WTC11 (cell line): ENCODE results near the gene TIMM22. TPM values are rescaled to one million over a fixed set of nuclear protein-coding genes. Genes with fewer than 3 reads are reported as not detected.
"Not testable (repeated sequence)": the region's sequence is repeated elsewhere in the genome, so short reads cannot be mapped to it uniquely, and the experiment has no call there.

Experiments used
- ATAC-seq: fragments of 200-7000 bp; cut with Tn5 transposase; 2 replicates; pipeline ENCODE4 v1.10.0; 2021; ENCODE audit warnings: mild to moderate bottlenecking, moderate library complexity
- CTCF ChIA-PET: fragments of 300-600 bp; sonication (Branson Sonifier 250); formaldehyde crosslinking; loops from one replicate; lab custom pipeline; 2021; ENCODE audit warnings: antibody characterized with exemption; lab: Charles Lee
- POLR2A ChIA-PET: fragments of 350-600 bp; sonication (Branson Sonifier 250); formaldehyde crosslinking; loops from one replicate; lab custom pipeline; 2021; ENCODE audit warnings: antibody characterized with exemption; lab: Charles Lee
- DNase-seq: peaks from one replicate; pipeline ENCODE4 v3.0.0; 2021; ENCODE audit warnings: low spot score
- H3K27ac Mint-ChIP-seq: 2 replicates; pipeline ENCODE4 v1.8.0; 2021; ENCODE audit warnings: mixed read lengths
- H3K27me3 Mint-ChIP-seq: 2 replicates; pipeline ENCODE4 v1.8.0; 2021; ENCODE audit warnings: low read depth, mild to moderate bottlenecking, moderate library complexity, mixed read lengths
- H3K36me3 Mint-ChIP-seq: 2 replicates; pipeline ENCODE4 v1.8.0; 2021; ENCODE audit warnings: mixed read lengths
- H3K4me1 Mint-ChIP-seq: 2 replicates; pipeline ENCODE4 v1.8.0; 2022; ENCODE audit warnings: mixed read lengths
- H3K4me3 Mint-ChIP-seq: 2 replicates; pipeline ENCODE4 v1.8.0; 2021; ENCODE audit warnings: mild to moderate bottlenecking, moderate library complexity, mixed read lengths
- H3K9me3 Mint-ChIP-seq: 2 replicates; pipeline ENCODE4 v1.8.0; 2021; ENCODE audit warnings: mixed read lengths
- AR ChIP-seq: fragments of 250-450 bp; sonication (Bioruptor Pico); IDR thresholded peaks from 2 replicates; pipeline ENCODE4 v1.9.0; 2021; ENCODE audit warnings: mild to moderate bottlenecking
- CDX4 ChIP-seq: fragments of 250-450 bp; sonication (Bioruptor Pico); IDR thresholded peaks from 2 replicates; pipeline ENCODE4 v1.9.0; 2021; ENCODE audit warnings: moderate library complexity, mild to moderate bottlenecking, inconsistent platforms, borderline replicate concordance
- CREB1 ChIP-seq: sonication (generic); formaldehyde crosslinking; IDR thresholded peaks from 2 replicates; pipeline ENCODE4 v1.8.0; 2023; ENCODE audit warnings: mild to moderate bottlenecking, missing genetic modification reagents
- CTCF ChIP-seq: fragments of 200-600 bp; IDR thresholded peaks from 2 replicates; pipeline ENCODE4 v1.8.0; 2022; ENCODE audit warnings: antibody characterized with exemption
- ELF4 ChIP-seq: sonication (generic); formaldehyde crosslinking; IDR thresholded peaks from 2 replicates; pipeline ENCODE4 v1.8.1; 2022; ENCODE audit warnings: low read depth, mild to moderate bottlenecking, moderate library complexity, missing genetic modification reagents
- EMX1 ChIP-seq: fragments of 250-450 bp; sonication (Bioruptor Pico); IDR thresholded peaks from 2 replicates; pipeline ENCODE4 v1.8.0; 2021; ENCODE audit warnings: mild to moderate bottlenecking
- GABPB1 ChIP-seq: sonication (generic); formaldehyde crosslinking; IDR thresholded peaks from 2 replicates; pipeline ENCODE4 v1.8.1; 2023; ENCODE audit warnings: mild to moderate bottlenecking, missing genetic modification reagents
- MLX ChIP-seq: sonication (generic); formaldehyde crosslinking; IDR thresholded peaks from 2 replicates; pipeline ENCODE4 v1.8.1; 2023; ENCODE audit warnings: mild to moderate bottlenecking, missing genetic modification reagents, moderate library complexity
- MYBL2 ChIP-seq: sonication (generic); formaldehyde crosslinking; IDR thresholded peaks from 2 replicates; pipeline ENCODE4 v1.8.1; 2023; ENCODE audit warnings: mild to moderate bottlenecking, moderate library complexity, missing genetic modification reagents
- PREB ChIP-seq: sonication (generic); formaldehyde crosslinking; IDR thresholded peaks from 2 replicates; pipeline ENCODE4 v1.8.1; 2022; ENCODE audit warnings: mild to moderate bottlenecking, missing genetic modification reagents, moderate library complexity, borderline replicate concordance
- SMAD3 ChIP-seq: sonication (generic); formaldehyde crosslinking; IDR thresholded peaks from 2 replicates; pipeline ENCODE4 v1.8.0; 2022; ENCODE audit warnings: missing genetic modification reagents, mild to moderate bottlenecking, borderline replicate concordance
- ZNF138 ChIP-seq: sonication (generic); formaldehyde crosslinking; conservative IDR thresholded peaks from 2 replicates; pipeline ENCODE4 v1.8.1; 2022; ENCODE audit warnings: mild to moderate bottlenecking, moderate library complexity, missing genetic modification reagents
- ZNF232 ChIP-seq: sonication (generic); formaldehyde crosslinking; IDR thresholded peaks from 2 replicates; pipeline ENCODE4 v1.8.0; 2022; ENCODE audit warnings: mild to moderate bottlenecking, missing genetic modification reagents
- ZNF263 ChIP-seq: sonication (generic); formaldehyde crosslinking; IDR thresholded peaks from 2 replicates; pipeline ENCODE4 v1.8.1; 2022; ENCODE audit warnings: low read depth, mild to moderate bottlenecking, moderate library complexity, missing genetic modification reagents
- ZNF671 ChIP-seq: fragments of 250-450 bp; sonication (Bioruptor Pico); IDR thresholded peaks from 2 replicates; pipeline ENCODE4 v1.8.0; 2021; ENCODE audit warnings: mild to moderate bottlenecking
- total RNA-seq: library from RNA; stranded (reverse); gene quantifications from 3 replicates; pipeline ENCODE4 v1.2.3, GENCODE V29; 2021
- TF ChIP-seq, protein P1 (sequence below): sonication (generic); formaldehyde crosslinking; IDR thresholded peaks from 2 replicates; pipeline ENCODE4 v1.8.0; 2023; ENCODE audit warnings: missing genetic modification reagents
- TF ChIP-seq, protein P2 (sequence below): sonication (generic); formaldehyde crosslinking; IDR thresholded peaks from 2 replicates; pipeline ENCODE4 v1.8.1; 2022; ENCODE audit warnings: mild to moderate bottlenecking, moderate library complexity, missing genetic modification reagents
- TF ChIP-seq, protein P3 (sequence below): sonication (generic); formaldehyde crosslinking; IDR thresholded peaks from 2 replicates; pipeline ENCODE4 v1.8.0; 2023; ENCODE audit warnings: missing genetic modification reagents, mild to moderate bottlenecking, borderline replicate concordance

TIMM22 gene
- total RNA-seq, 1 experiment from 2014 or later: 18.0 TPM

DNA sequence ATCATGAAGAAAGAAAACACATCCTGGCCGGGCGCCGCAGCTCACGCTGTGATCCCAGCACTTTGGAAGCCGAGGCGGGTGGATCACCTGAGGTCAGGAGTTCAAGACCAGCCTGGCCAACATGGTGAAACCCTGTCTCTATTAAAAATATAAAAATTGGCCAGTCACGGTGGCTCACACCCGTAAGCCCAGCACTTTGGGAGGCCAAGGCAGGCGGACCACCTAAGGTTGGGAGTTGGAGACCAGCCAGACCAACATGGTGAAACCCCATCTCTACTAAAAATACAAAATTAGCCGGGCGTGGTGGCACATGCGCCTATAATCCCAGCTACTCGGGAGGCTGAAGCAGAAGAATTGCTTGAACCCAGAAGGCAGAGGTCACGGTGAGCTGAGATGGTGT, 25.1 kb upstream of the TIMM22 start:
- DNase-seq, H3K27me3 Mint-ChIP-seq, ATAC-seq, POLR2A ChIA-PET, H3K9me3 Mint-ChIP-seq, H3K4me3 Mint-ChIP-seq, H3K27ac Mint-ChIP-seq: not testable (repeated sequence)
- Mint-ChIP-seq H3K4me1 (peaks cover 83% of the 10 kb centered on the region), H3K36me3 (peaks cover 16% of the 10 kb centered on the region)
- CTCF ChIA-PET: interaction anchor here (1.6 to 2.1 kb wide), 2 partner anchors 9 to 92 kb away, joined by 10 to 11 read pairs; no protein-coding TSS in a partner anchor

GRCh38 chr17:973053-973452, 23.9 kb upstream of the TIMM22 start:
- no peak for TF ChIP-seq MYBL2
- TF ChIP-seq CDX4 (CRISPR knock-in tag): no peak
- TF ChIP-seq, protein P1, sequence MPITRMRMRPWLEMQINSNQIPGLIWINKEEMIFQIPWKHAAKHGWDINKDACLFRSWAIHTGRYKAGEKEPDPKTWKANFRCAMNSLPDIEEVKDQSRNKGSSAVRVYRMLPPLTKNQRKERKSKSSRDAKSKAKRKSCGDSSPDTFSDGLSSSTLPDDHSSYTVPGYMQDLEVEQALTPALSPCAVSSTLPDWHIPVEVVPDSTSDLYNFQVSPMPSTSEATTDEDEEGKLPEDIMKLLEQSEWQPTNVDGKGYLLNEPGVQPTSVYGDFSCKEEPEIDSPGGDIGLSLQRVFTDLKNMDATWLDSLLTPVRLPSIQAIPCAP (CRISPR knock-in tag): no peak
- TF ChIP-seq ZNF138 (CRISPR knock-in tag): no peak
- no peak for TF ChIP-seq AR (CRISPR knock-in tag)
- TF ChIP-seq ZNF263 (CRISPR knock-in tag): no peak
- no peak for TF ChIP-seq ZNF671
- TF ChIP-seq, protein P2, sequence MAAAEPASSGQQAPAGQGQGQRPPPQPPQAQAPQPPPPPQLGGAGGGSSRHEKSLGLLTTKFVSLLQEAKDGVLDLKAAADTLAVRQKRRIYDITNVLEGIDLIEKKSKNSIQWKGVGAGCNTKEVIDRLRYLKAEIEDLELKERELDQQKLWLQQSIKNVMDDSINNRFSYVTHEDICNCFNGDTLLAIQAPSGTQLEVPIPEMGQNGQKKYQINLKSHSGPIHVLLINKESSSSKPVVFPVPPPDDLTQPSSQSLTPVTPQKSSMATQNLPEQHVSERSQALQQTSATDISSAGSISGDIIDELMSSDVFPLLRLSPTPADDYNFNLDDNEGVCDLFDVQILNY (CRISPR knock-in tag): no peak
- TF ChIP-seq, protein P3, sequence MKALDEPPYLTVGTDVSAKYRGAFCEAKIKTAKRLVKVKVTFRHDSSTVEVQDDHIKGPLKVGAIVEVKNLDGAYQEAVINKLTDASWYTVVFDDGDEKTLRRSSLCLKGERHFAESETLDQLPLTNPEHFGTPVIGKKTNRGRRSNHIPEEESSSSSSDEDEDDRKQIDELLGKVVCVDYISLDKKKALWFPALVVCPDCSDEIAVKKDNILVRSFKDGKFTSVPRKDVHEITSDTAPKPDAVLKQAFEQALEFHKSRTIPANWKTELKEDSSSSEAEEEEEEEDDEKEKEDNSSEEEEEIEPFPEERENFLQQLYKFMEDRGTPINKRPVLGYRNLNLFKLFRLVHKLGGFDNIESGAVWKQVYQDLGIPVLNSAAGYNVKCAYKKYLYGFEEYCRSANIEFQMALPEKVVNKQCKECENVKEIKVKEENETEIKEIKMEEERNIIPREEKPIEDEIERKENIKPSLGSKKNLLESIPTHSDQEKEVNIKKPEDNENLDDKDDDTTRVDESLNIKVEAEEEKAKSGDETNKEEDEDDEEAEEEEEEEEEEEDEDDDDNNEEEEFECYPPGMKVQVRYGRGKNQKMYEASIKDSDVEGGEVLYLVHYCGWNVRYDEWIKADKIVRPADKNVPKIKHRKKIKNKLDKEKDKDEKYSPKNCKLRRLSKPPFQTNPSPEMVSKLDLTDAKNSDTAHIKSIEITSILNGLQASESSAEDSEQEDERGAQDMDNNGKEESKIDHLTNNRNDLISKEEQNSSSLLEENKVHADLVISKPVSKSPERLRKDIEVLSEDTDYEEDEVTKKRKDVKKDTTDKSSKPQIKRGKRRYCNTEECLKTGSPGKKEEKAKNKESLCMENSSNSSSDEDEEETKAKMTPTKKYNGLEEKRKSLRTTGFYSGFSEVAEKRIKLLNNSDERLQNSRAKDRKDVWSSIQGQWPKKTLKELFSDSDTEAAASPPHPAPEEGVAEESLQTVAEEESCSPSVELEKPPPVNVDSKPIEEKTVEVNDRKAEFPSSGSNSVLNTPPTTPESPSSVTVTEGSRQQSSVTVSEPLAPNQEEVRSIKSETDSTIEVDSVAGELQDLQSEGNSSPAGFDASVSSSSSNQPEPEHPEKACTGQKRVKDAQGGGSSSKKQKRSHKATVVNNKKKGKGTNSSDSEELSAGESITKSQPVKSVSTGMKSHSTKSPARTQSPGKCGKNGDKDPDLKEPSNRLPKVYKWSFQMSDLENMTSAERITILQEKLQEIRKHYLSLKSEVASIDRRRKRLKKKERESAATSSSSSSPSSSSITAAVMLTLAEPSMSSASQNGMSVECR: no peak
- no peak for TF ChIP-seq PREB (CRISPR knock-in tag)
- TF ChIP-seq SMAD3 (CRISPR knock-in tag): no peak
- TF ChIP-seq EMX1 (CRISPR knock-in tag): no peak
- TF ChIP-seq CTCF: no peak
- TF ChIP-seq ELF4 (CRISPR knock-in tag): no peak
- TF ChIP-seq GABPB1: no peak
- no peak for TF ChIP-seq ZNF232 (CRISPR knock-in tag)
- TF ChIP-seq MLX (CRISPR knock-in tag): no peak
- no peak for TF ChIP-seq CREB1 (CRISPR knock-in tag)
- TF ChIP-seq, all 79 proteins: peak for 0
- DNase-seq: peak; percentile 46
- Mint-ChIP-seq H3K4me3 (no peak overlapping the region), H3K9me3 (peaks cover 4% of the 10 kb centered on the region), H3K4me1 (peaks cover 84% of the 10 kb centered on the region), H3K27me3 (no peaks in the 10 kb centered on the region), H3K27ac (peak overlapping the region; percentile 95), H3K36me3 (peaks cover 9% of the 10 kb centered on the region)
- ChIA-PET POLR2A (interaction anchor here (0.6 to 1.3 kb wide), 5 partner anchors 21 to 1140 kb away, joined by 3 to 9 read pairs (median 5); no protein-coding TSS in a partner anchor), CTCF (interaction anchor here (0.6 to 2.1 kb wide), 12 partner anchors 8 to 664 kb away, joined by 3 to 11 read pairs (median 4); partner anchors contain the start of gene TIMM22)
- peak; percentile 66 for ATAC-seq

- DNase-seq, H3K36me3 Mint-ChIP-seq, ATAC-seq, POLR2A ChIA-PET, H3K4me3 Mint-ChIP-seq, H3K27ac Mint-ChIP-seq, H3K9me3 Mint-ChIP-seq, H3K27me3 Mint-ChIP-seq: not testable (repeated sequence)
- peaks cover 69% of the 10 kb centered on the region for H3K4me1 Mint-ChIP-seq
- CTCF ChIA-PET: interaction anchor here (0.6 to 1.7 kb wide), 3 partner anchors 24 to 180 kb away, joined by 3 to 7 read pairs (median 3); no protein-coding TSS in a partner anchor
Measured at GRCh38 chr17:974778-975177, 22.2 kb upstream of the TIMM22 start.
